GM18520 (cell line): ENCODE results near the gene DFFA.

Experiments
- ATAC-seq: cut with Tn5 transposase; IDR thresholded peaks from one replicate; pipeline ENCODE4 v1.9.1; 2021; ENCODE audit not compliant: unreplicated experiment

Gene DFFA, protein sequence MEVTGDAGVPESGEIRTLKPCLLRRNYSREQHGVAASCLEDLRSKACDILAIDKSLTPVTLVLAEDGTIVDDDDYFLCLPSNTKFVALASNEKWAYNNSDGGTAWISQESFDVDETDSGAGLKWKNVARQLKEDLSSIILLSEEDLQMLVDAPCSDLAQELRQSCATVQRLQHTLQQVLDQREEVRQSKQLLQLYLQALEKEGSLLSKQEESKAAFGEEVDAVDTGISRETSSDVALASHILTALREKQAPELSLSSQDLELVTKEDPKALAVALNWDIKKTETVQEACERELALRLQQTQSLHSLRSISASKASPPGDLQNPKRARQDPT

GRCh38 chr1:10472220-10473144 lies at the start of gene DFFA:
DFFA (minus strand) TSS chr1:10472529; CDS start chr1:10472458, 71 bp downstream.
- ATAC-seq: peak; percentile 67

DNA sequence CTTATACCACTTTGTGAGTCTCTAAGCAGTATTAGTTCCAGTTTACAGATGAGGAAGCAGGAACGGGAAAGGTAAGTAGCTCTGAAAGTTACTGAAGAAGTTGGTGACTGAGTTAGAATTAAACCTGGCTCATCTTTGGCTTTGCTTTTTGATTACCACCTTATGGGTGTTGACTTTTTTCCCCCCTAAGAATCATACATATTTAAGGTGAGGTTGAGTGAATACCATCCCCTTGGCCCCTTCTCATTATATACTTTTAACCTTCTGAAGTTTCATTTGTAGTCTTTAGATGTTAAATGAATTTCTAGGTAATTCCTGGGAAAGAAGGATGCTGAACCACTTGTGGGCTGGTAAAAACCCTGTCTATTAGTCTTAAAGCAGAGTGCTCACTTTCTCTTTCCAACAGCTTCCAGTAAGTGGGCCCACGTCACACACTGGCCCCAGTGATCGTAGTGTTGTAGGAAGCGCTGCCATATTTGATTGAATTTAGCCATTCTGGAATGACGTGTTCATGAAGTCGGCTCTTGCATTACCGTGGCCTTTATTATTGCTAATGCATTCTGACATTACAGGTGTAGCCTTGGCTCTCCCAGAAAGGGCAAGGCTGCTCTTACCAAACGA lies 49.3 kb upstream of the DFFA start:
- ATAC-seq: no peak

GRCh38 chr1:10520952-10521351 lies 48.6 kb upstream of the DFFA start:
- ATAC-seq: no peak

DNA sequence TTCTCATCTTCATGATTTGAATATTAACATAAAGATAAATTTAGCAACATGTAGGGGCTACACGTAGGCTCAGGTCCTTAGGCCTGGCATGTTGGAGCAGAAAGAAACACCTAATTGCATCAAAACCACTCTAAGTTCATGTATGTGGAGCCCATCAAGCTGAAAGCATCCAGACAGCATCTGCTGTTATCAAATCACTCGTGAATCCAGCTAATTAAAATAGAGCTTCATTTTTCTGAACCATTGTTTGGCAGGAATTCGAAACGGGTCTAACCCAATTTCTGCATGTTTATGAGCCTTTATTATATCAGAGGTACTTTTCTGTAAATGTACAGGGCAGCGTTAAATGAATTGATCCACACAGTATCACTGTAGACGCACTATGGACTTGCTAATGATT lies 48.2 kb upstream of the DFFA start:
- no peak for ATAC-seq

GRCh38 chr1:10519016-10519417 lies 46.7 kb upstream of the DFFA start:
- ATAC-seq: no peak

DNA sequence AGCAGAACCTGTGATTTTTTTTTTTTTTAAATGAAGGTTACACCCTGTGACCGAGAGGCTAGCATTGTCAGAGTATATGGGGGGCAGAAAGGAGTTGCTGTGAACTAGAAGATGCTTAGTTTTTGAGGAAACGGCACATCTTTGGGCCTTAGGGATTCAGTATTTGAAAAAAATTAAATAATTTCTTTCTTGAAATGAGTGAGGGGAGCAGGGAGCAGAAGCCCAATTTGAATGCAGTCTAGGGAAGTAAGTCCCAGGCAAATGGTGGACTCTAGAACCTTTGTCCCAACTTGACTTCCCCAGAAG lies 45.3 kb upstream of the DFFA start:
- no peak for ATAC-seq

- ATAC-seq: no peak
Measured at GRCh38 chr1:10516925-10517676, 44.8 kb upstream of the DFFA start.

GRCh38 chr1:10515976-10516750 lies 43.8 kb upstream of the DFFA start:
- ATAC-seq: no peak

- no peak for ATAC-seq
Measured at GRCh38 chr1:10515301-10515975, 43.1 kb upstream of the DFFA start.

DNA sequence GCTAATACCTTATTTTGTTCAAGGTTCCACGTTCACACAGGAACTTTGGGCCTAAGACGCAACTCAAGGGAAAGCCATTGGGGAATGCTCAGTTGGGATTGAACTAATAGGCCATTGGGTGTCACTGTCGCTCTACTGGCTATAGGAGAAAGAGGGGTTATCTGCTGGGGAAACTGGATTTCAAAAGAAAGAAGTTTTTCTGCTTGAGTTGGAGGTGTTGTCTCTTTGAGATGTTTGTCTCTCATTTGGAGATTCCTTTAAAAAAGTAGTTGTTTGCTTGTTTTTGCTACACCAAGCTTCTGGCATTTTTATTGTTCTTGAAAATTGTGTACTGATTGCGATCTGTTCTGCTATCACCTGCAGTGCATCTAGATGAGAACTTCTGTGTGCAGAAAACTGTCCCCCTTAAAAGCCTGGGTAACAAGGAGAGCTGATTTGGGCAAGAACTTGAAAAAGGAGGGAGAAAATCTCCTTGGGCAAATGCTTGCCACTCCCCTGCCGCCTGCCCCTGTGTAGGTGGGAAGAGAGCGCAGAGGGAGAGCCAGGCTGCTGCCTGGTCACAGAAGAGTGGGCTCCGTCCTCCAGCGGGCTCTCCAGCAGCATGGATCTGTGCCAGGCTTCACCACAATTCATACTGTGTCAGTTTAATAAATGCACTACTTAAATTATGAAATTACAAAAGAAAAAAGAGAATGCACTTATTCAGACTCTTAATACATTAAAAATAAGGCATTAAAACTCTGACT lies 42.3 kb upstream of the DFFA start:
- ATAC-seq: no peak

- ATAC-seq: no peak
Measured at GRCh38 chr1:10513199-10513598, 40.9 kb upstream of the DFFA start.

GRCh38 chr1:10511494-10511885 lies 39.2 kb upstream of the DFFA start:
- no peak for ATAC-seq

DNA sequence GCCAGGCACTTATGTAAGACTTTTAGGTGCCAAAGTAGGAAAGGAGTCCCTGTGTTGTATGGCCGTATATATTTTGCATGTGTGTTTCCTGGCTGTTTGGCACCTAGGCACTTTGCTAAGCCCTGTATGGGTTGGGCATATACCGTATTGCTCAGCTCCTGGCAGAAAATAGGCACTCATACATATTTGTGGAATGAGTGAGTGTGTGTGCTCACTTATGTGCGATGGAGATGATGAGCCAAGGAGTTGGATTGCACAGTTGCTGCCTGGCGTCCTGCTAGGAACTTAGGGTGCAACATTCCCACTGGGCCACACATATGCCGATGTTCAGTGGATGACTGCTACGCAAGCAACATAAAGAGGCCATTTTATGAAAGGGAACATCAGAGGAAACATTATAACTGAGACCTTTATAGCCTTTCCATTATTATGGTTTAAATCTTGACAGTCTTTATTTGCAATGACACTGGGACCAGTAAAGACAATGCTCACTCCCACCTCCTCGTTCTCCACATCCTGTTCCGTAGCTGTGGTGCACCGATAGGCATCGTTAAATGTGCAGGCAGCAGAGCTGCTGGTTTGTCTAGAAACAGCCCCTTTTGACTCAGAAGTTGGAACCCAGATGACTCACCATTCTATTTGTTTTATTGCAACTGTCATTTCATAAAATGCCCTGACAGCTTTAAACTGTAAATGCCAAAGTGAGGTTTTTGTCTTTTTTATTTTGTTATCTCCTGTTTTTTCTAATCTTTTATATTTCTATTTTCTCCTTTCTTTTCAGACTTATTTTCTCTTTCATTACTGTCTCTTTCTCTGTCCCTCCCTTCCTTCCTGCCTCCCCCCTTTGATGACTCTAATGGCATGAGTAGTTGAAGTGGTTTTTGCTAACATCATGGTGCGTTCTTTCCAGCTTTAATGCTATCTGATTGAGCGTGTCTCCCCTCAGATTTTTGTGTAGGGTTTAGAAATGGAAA lies 38.5 kb upstream of the DFFA start:
- ATAC-seq: peak; percentile 92

- ATAC-seq: no peak
Measured at GRCh38 chr1:10509809-10510509, 37.6 kb upstream of the DFFA start.

DNA sequence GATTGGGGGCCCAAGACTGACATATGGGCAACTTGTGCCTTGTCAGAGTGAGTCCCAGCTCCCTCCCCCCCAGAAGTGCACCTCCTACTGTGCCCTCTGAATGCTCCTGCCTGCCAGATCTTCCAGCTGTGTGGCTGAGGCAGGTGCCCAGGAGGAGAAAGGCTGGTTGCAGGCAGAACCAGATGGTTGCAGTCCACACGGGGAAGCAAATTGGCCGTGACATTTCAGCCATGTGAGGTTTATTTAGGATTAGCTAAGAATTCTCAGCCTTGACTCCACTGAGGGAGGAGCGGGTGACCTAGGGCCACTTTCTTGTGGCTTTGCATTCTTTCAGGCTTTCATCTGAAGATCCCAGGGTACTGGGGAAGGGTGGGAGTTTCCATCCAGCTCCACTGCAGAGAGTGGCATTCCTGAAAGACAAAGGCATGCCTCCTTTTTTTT lies 36.2 kb upstream of the DFFA start:
- ATAC-seq: no peak

- ATAC-seq: no peak
Measured at GRCh38 chr1:10507111-10507879, 35.0 kb upstream of the DFFA start.

DNA sequence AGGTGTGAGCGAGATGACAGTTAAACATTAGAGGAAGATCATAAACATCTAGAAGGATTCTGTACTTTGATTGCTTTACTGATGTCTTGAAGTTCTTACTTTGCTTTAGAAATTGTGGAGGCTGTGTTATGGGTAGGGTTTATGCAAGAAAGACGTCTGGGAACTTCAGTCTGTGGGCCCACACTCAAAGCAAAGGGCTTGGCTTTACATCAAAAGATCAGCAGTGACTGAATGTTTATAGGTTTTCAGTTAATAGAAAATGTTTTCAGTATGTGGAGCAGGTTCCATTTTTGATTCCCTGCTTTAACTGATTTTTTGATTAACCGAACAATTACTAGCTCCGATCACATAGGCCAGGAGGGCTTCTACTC lies 34.3 kb upstream of the DFFA start:
- ATAC-seq: no peak
